ENCODE results near the gene CERK.
"Not testable (repeated sequence)": the region's sequence is repeated elsewhere in the genome, so short reads cannot be mapped to it uniquely, and the experiment has no call there.

The CERK gene

GRCh38 chr22:46736705-46737104 is 1.3 kb downstream of the CERK start:
- Histone ChIP-seq H3K9ac (ENCODE audit: low read length) (peak overlapping the region; percentile 63; the same call in 1 of the 2 replicates), H3K4me1 (ENCODE audit: low read length) (peaks cover 23% of the 10 kb centered on the region), H4K20me1 (ENCODE audit: insufficient read depth, low read length) (peaks cover 28% of the 10 kb centered on the region), H3K27ac (ENCODE audit: low read length) (no peak overlapping the region; the same call in 1 of the 2 replicates), H3K4me3 (ENCODE audit: low read length) (peak overlapping the region; percentile 77), H3K9me3 (replicated peaks; ENCODE audit: insufficient read depth, low read length) (no peaks in the 10 kb centered on the region), H2AFZ (ENCODE audit: low read length) (no peak overlapping the region), H3K79me2 (ENCODE audit: low read length) (peaks cover 59% of the 10 kb centered on the region), H3K27me3 (replicated peaks; ENCODE audit: insufficient read depth, low read length) (no peaks in the 10 kb centered on the region), H3K9me2 (replicated peaks; ENCODE audit: insufficient read depth, low read length) (no peaks in the 10 kb centered on the region), H3K36me3 (replicated peaks; ENCODE audit: insufficient read depth, low read length) (no peaks in the 10 kb centered on the region), H3F3A (ENCODE audit: insufficient read depth, low read length) (peaks cover 12% of the 10 kb centered on the region), H3K4me2 (ENCODE audit: low read depth, low read length) (peak overlapping the region; percentile 97)
- DNase-seq = no peak
- TF ChIP-seq CTCF (IDR thresholded peaks at IDR 0.05; ENCODE audit: low read length) = no peak
- TF ChIP-seq EZH2 (optimal IDR thresholded peaks at IDR 0.05; ENCODE audit: low read depth, low read length) = no peak

- Histone ChIP-seq H3K27ac (ENCODE audit: low read length) (no peak overlapping the region), H3K9me2 (replicated peaks; ENCODE audit: insufficient read depth, low read length) (no peaks in the 10 kb centered on the region), H3K9ac (ENCODE audit: low read length) (peak overlapping the region; percentile 63; the same call in 1 of the 2 replicates), H3K9me3 (replicated peaks; ENCODE audit: insufficient read depth, low read length) (no peaks in the 10 kb centered on the region), H3K4me2 (ENCODE audit: low read depth, low read length) (peak overlapping the region; percentile 97), H3K36me3 (replicated peaks; ENCODE audit: insufficient read depth, low read length) (no peaks in the 10 kb centered on the region), H4K20me1 (ENCODE audit: insufficient read depth, low read length) (peaks cover 34% of the 10 kb centered on the region), H2AFZ (ENCODE audit: low read length) (no peak overlapping the region), H3K27me3 (replicated peaks; ENCODE audit: insufficient read depth, low read length) (no peaks in the 10 kb centered on the region), H3K79me2 (ENCODE audit: low read length) (peaks cover 67% of the 10 kb centered on the region), H3K4me3 (ENCODE audit: low read length) (peak overlapping the region; percentile 77), H3F3A (ENCODE audit: insufficient read depth, low read length) (peaks cover 12% of the 10 kb centered on the region), H3K4me1 (ENCODE audit: low read length) (peaks cover 23% of the 10 kb centered on the region)
- no peak for TF ChIP-seq EZH2phosphoT487 (IDR thresholded peaks at IDR 0.05; ENCODE audit: low read length)
- no peak for TF ChIP-seq EZH2 (optimal IDR thresholded peaks at IDR 0.05; ENCODE audit: low read depth, low read length)
- TF ChIP-seq CTCF (IDR thresholded peaks at IDR 0.05; ENCODE audit: low read length) = no peak
- DNase-seq = no peak
Observed at GRCh38 chr22:46735747-46736608, 2.1 kb downstream of the CERK start.

- Histone ChIP-seq H3K9ac (ENCODE audit: low read length) (no peak overlapping the region), H3K27ac (ENCODE audit: low read length) (no peak overlapping the region), H4K20me1 (ENCODE audit: insufficient read depth, low read length) (peaks cover 40% of the 10 kb centered on the region), H3K4me1 (ENCODE audit: low read length) (peaks cover 23% of the 10 kb centered on the region), H3K4me2 (ENCODE audit: low read depth, low read length) (peak overlapping the region; percentile 21; the same call in 1 of the 2 replicates), H2AFZ (ENCODE audit: low read length) (no peak overlapping the region), H3K9me3 (replicated peaks; ENCODE audit: insufficient read depth, low read length) (no peaks in the 10 kb centered on the region), H3K79me2 (ENCODE audit: low read length) (peaks cover 77% of the 10 kb centered on the region), H3K36me3 (replicated peaks; ENCODE audit: insufficient read depth, low read length) (no peaks in the 10 kb centered on the region), H3K9me2 (replicated peaks; ENCODE audit: insufficient read depth, low read length) (no peaks in the 10 kb centered on the region), H3K4me3 (ENCODE audit: low read length) (no peak overlapping the region), H3K27me3 (replicated peaks; ENCODE audit: insufficient read depth, low read length) (no peaks in the 10 kb centered on the region), H3F3A (ENCODE audit: insufficient read depth, low read length) (peaks cover 12% of the 10 kb centered on the region)
- TF ChIP-seq CTCF (IDR thresholded peaks at IDR 0.05; ENCODE audit: low read length) (no peak), EZH2 (optimal IDR thresholded peaks at IDR 0.05; ENCODE audit: low read depth, low read length) (no peak), EZH2phosphoT487 (IDR thresholded peaks at IDR 0.05; ENCODE audit: low read length) (no peak)
- DNase-seq = no peak
Observed at GRCh38 chr22:46734830-46735453, 3.1 kb downstream of the CERK start.

GRCh38 chr22:46734213-46734722 is 3.8 kb downstream of the CERK start:
- not testable (repeated sequence) for H3K9me3 ChIP-seq (replicated peaks; ENCODE audit: insufficient read depth, low read length); H3K4me2 ChIP-seq (ENCODE audit: low read depth, low read length); H3K36me3 ChIP-seq (replicated peaks; ENCODE audit: insufficient read depth, low read length); H3K9me2 ChIP-seq (replicated peaks; ENCODE audit: insufficient read depth, low read length); H3K27ac ChIP-seq (ENCODE audit: low read length); H2AFZ ChIP-seq (ENCODE audit: low read length); H3K4me3 ChIP-seq (ENCODE audit: low read length); H3K27me3 ChIP-seq (replicated peaks; ENCODE audit: insufficient read depth, low read length); H3K9ac ChIP-seq (ENCODE audit: low read length); DNase-seq; H3F3A ChIP-seq (ENCODE audit: insufficient read depth, low read length)
- Histone ChIP-seq H3K79me2 (ENCODE audit: low read length) (peaks cover 84% of the 10 kb centered on the region), H4K20me1 (ENCODE audit: insufficient read depth, low read length) (peaks cover 40% of the 10 kb centered on the region), H3K4me1 (ENCODE audit: low read length) (peaks cover 18% of the 10 kb centered on the region)
